ENCODE measurements around the gene TBC1D14.

The TBC1D14 gene

GRCh38 chr4:7044137-7044930 lies 134.7 kb downstream of the TBC1D14 start:
- H3K9me3 Mint-ChIP-seq = no peaks in the 10 kb centered on the region
- H3K4me1 Mint-ChIP-seq (ENCODE audit: low read depth) = peaks cover 35% of the 10 kb centered on the region
- H3K27me3 Mint-ChIP-seq (ENCODE audit: low read depth) = peaks cover 9% of the 10 kb centered on the region
- H3K4me3 Mint-ChIP-seq = peak overlapping the region; percentile 92
- peak overlapping the region; percentile 55 for H3K27ac Mint-ChIP-seq
- H3K36me3 Mint-ChIP-seq (ENCODE audit: low read depth) = peaks cover 9% of the 10 kb centered on the region
- no peak for DNase-seq (ENCODE audit: low spot score)

- Mint-ChIP-seq H3K36me3 (ENCODE audit: low read depth) (peaks cover 9% of the 10 kb centered on the region), H3K27ac (no peak overlapping the region), H3K4me1 (ENCODE audit: low read depth) (peaks cover 35% of the 10 kb centered on the region), H3K4me3 (peak overlapping the region; percentile 92), H3K9me3 (no peaks in the 10 kb centered on the region), H3K27me3 (ENCODE audit: low read depth) (peaks cover 9% of the 10 kb centered on the region)
- no peak for DNase-seq (ENCODE audit: low spot score)
Observed at GRCh38 chr4:7045553-7045952, 135.9 kb downstream of the TBC1D14 start.

- peaks cover 9% of the 10 kb centered on the region for H3K27me3 Mint-ChIP-seq (ENCODE audit: low read depth)
- H3K9me3 Mint-ChIP-seq = no peaks in the 10 kb centered on the region
- H3K36me3 Mint-ChIP-seq (ENCODE audit: low read depth) = peaks cover 9% of the 10 kb centered on the region
- DNase-seq (ENCODE audit: low spot score) = no peak
- no peak overlapping the region for H3K27ac Mint-ChIP-seq
- H3K4me3 Mint-ChIP-seq = no peak overlapping the region
- H3K4me1 Mint-ChIP-seq (ENCODE audit: low read depth) = peaks cover 35% of the 10 kb centered on the region
Observed at GRCh38 chr4:7045961-7046921, 136.6 kb downstream of the TBC1D14 start.

GRCh38 chr4:7046971-7047370 lies 137.3 kb downstream of the TBC1D14 start:
- no peak overlapping the region for H3K4me3 Mint-ChIP-seq

GRCh38 chr4:7048642-7049041 lies 139.0 kb downstream of the TBC1D14 start:
- peaks cover 36% of the 10 kb centered on the region for H3K4me1 Mint-ChIP-seq (ENCODE audit: low read depth)
- H3K4me3 Mint-ChIP-seq = no peak overlapping the region
- no peak overlapping the region for H3K27ac Mint-ChIP-seq
- DNase-seq (ENCODE audit: low spot score) = no peak
- peaks cover 9% of the 10 kb centered on the region for H3K36me3 Mint-ChIP-seq (ENCODE audit: low read depth)
- no peaks in the 10 kb centered on the region for H3K27me3 Mint-ChIP-seq (ENCODE audit: low read depth)
- H3K9me3 Mint-ChIP-seq = no peaks in the 10 kb centered on the region

More at GRCh38 chr4:7046971-7047370, 137.3 kb downstream of the TBC1D14 start:
- Mint-ChIP-seq H3K36me3 (ENCODE audit: low read depth) (peaks cover 9% of the 10 kb centered on the region), H3K4me1 (ENCODE audit: low read depth) (peaks cover 32% of the 10 kb centered on the region), H3K27me3 (ENCODE audit: low read depth) (peaks cover 6% of the 10 kb centered on the region), H3K27ac (no peak overlapping the region), H3K9me3 (no peaks in the 10 kb centered on the region)
- DNase-seq (ENCODE audit: low spot score) = no peak

GRCh38 chr4:7049295-7049694 lies 139.7 kb downstream of the TBC1D14 start:
- Mint-ChIP-seq H3K27ac (no peak overlapping the region), H3K4me1 (ENCODE audit: low read depth) (peaks cover 37% of the 10 kb centered on the region), H3K27me3 (ENCODE audit: low read depth) (no peaks in the 10 kb centered on the region), H3K36me3 (ENCODE audit: low read depth) (peaks cover 16% of the 10 kb centered on the region), H3K9me3 (no peaks in the 10 kb centered on the region), H3K4me3 (no peak overlapping the region)
- DNase-seq (ENCODE audit: low spot score) = no peak

GRCh38 chr4:7049739-7050138 lies 140.1 kb downstream of the TBC1D14 start:
- no peak for DNase-seq (ENCODE audit: low spot score)
- H3K27me3 Mint-ChIP-seq (ENCODE audit: low read depth) = no peaks in the 10 kb centered on the region
- H3K4me1 Mint-ChIP-seq (ENCODE audit: low read depth) = peaks cover 35% of the 10 kb centered on the region
- H3K4me3 Mint-ChIP-seq = no peak overlapping the region
- no peak overlapping the region for H3K27ac Mint-ChIP-seq
- peaks cover 18% of the 10 kb centered on the region for H3K36me3 Mint-ChIP-seq (ENCODE audit: low read depth)
- no peaks in the 10 kb centered on the region for H3K9me3 Mint-ChIP-seq

- Mint-ChIP-seq H3K27ac (no peak overlapping the region), H3K4me1 (ENCODE audit: low read depth) (peaks cover 26% of the 10 kb centered on the region), H3K36me3 (ENCODE audit: low read depth) (peaks cover 13% of the 10 kb centered on the region), H3K9me3 (no peaks in the 10 kb centered on the region), H3K27me3 (ENCODE audit: low read depth) (no peaks in the 10 kb centered on the region), H3K4me3 (no peak overlapping the region)
- DNase-seq (ENCODE audit: low spot score) = no peak
Observed at GRCh38 chr4:7050481-7051143, 141.0 kb downstream of the TBC1D14 start.

- H3K27ac Mint-ChIP-seq = no peak overlapping the region
Observed at GRCh38 chr4:7051144-7051495, 141.5 kb downstream of the TBC1D14 start.

GRCh38 chr4:7051905-7052304 lies 142.3 kb downstream of the TBC1D14 start:
- H3K4me1 Mint-ChIP-seq (ENCODE audit: low read depth) = peaks cover 17% of the 10 kb centered on the region
- DNase-seq (ENCODE audit: low spot score) = no peak
- no peak overlapping the region for H3K27ac Mint-ChIP-seq
- H3K36me3 Mint-ChIP-seq (ENCODE audit: low read depth) = peaks cover 16% of the 10 kb centered on the region
- H3K4me3 Mint-ChIP-seq = no peak overlapping the region
- no peaks in the 10 kb centered on the region for H3K9me3 Mint-ChIP-seq
- H3K27me3 Mint-ChIP-seq (ENCODE audit: low read depth) = no peaks in the 10 kb centered on the region

More at GRCh38 chr4:7051144-7051495, 141.5 kb downstream of the TBC1D14 start:
- no peaks in the 10 kb centered on the region for H3K27me3 Mint-ChIP-seq (ENCODE audit: low read depth)
- H3K9me3 Mint-ChIP-seq = no peaks in the 10 kb centered on the region
- H3K36me3 Mint-ChIP-seq (ENCODE audit: low read depth) = peaks cover 14% of the 10 kb centered on the region
- H3K4me3 Mint-ChIP-seq = no peak overlapping the region
- H3K4me1 Mint-ChIP-seq (ENCODE audit: low read depth) = peaks cover 24% of the 10 kb centered on the region
- DNase-seq (ENCODE audit: low spot score) = no peak

GRCh38 chr4:7052313-7052712 lies 142.7 kb downstream of the TBC1D14 start:
- H3K4me1 Mint-ChIP-seq (ENCODE audit: low read depth) = peaks cover 17% of the 10 kb centered on the region
- DNase-seq (ENCODE audit: low spot score) = no peak
- peaks cover 16% of the 10 kb centered on the region for H3K36me3 Mint-ChIP-seq (ENCODE audit: low read depth)
- H3K9me3 Mint-ChIP-seq = no peaks in the 10 kb centered on the region
- no peak overlapping the region for H3K4me3 Mint-ChIP-seq
- no peak overlapping the region for H3K27ac Mint-ChIP-seq
- H3K27me3 Mint-ChIP-seq (ENCODE audit: low read depth) = no peaks in the 10 kb centered on the region

GRCh38 chr4:7052923-7053715 lies 143.5 kb downstream of the TBC1D14 start:
- H3K27me3 Mint-ChIP-seq (ENCODE audit: low read depth) = no peaks in the 10 kb centered on the region
- no peak for DNase-seq (ENCODE audit: low spot score)
- peaks cover 22% of the 10 kb centered on the region for H3K36me3 Mint-ChIP-seq (ENCODE audit: low read depth)
- H3K9me3 Mint-ChIP-seq = no peaks in the 10 kb centered on the region
- peaks cover 17% of the 10 kb centered on the region for H3K4me1 Mint-ChIP-seq (ENCODE audit: low read depth)
- no peak overlapping the region for H3K4me3 Mint-ChIP-seq
- H3K27ac Mint-ChIP-seq = peak overlapping the region; percentile 39
